HG03342 (cell line): ENCODE results near the gene DCXR.

Experiments
- ATAC-seq: cut with Tn5 transposase; IDR thresholded peaks from one replicate; pipeline ENCODE4 v1.9.1; 2021; ENCODE audit warnings: mild to moderate bottlenecking, moderate library complexity; ENCODE audit not compliant: unreplicated experiment

DCXR gene

DNA sequence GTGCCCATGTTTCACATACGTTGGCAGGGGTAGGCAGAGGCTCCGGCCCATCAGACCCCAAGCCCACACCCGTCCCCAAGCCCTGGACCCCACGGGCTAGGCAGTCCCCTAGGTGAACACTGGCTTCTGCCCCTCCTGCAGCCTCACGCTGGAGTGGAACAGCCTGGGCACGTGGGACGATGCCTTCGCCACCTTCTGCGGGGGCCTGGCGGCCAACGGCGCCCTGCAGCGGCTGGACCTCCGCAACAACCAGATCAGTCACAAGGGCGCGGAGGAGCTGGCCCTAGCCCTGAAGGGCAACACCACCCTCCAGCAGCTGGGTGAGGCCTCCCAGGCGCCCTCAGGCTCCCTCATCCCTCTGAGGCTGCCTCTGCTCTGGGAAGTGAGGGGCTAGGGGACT lies 12.6 kb downstream of the DCXR start:
- ATAC-seq: no peak

DNA sequence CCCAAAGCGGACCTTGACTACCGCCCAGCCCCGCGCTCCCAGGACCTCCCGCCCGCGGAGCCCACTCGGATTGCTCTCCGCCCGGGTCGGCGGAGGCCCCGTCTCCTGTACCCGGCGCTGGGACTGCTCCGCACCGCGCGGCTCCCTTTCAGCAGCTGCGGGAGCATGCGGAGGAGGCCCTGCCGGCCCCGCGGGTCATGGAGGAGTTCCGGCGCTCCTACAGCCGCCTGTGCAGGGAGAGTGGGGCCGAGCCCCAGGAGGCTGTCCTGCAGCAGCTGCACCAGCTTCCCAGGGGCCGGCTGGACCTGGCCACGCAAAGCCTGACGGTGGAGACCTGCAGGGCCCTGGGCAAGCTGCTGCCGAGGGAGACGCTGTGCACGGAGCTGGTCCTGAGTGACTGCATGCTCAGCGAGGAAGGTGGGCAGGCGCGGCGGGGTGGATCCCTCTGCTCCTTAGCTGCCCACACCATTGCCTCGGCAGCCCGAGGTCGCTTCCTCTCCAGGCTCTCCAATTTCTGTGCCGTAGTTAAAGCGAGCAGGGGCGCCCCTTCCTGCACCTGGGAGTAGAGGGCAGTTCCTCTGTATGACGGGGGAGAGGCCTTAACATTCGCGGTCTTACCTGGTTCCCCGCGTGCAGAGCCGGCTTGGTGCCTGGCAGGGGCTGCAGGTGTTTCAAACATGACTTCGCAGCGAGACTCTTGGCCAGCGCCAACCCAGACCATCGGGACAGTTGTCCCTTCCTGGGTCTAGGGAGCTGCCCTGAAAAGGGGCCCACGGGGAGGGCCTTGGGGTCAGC lies 13.9 kb downstream of the DCXR start:
- no peak for ATAC-seq

- ATAC-seq: peak; percentile 77
These were observed 14.5 kb downstream of the DCXR start, which contains the start of gene LRRC45 for GRCh38 chr17:82022981-82023446. Gene LRRC45 (plus strand): TSS chr17:82023305. CDS start chr17:82023644, 339 bp downstream.

GRCh38 chr17:82022310-82022980 lies 15.1 kb downstream of the DCXR start, which contains the start of gene CENPX:
Gene CENPX (minus strand): TSS chr17:82022878. CDS start chr17:82022861, 17 bp downstream.
- ATAC-seq: no peak

GRCh38 chr17:82021900-82022309 lies 15.6 kb downstream of the DCXR start:
- no peak for ATAC-seq

GRCh38 chr17:82021107-82021899 lies 16.2 kb downstream of the DCXR start:
- no peak for ATAC-seq

DNA sequence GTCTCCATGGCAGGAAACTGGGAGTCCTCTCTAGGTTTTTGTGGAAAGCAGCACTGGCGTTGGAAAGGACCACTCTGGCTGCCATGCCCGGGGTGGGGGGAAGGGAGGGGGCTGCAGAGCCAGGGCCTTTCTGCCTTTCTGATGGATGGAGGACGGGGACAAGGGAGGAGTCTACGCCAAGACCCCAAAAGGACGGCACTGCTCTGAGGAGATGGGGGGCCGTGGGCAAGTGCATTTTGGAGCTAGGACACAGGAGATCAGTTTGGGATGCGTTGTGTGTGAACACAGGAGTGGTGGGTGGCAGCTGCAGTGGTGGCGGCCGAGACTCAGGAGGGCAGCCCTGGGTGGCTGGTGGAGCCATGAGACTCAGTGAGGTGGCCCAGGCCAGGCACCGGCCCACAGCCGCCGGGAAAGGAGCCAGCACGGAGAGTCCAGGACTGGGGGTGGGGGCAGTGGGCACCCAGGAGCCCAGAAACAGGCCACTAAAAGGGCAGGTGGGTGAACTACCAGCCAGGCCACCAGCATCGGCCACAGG lies 16.9 kb downstream of the DCXR start:
- ATAC-seq: no peak

DNA sequence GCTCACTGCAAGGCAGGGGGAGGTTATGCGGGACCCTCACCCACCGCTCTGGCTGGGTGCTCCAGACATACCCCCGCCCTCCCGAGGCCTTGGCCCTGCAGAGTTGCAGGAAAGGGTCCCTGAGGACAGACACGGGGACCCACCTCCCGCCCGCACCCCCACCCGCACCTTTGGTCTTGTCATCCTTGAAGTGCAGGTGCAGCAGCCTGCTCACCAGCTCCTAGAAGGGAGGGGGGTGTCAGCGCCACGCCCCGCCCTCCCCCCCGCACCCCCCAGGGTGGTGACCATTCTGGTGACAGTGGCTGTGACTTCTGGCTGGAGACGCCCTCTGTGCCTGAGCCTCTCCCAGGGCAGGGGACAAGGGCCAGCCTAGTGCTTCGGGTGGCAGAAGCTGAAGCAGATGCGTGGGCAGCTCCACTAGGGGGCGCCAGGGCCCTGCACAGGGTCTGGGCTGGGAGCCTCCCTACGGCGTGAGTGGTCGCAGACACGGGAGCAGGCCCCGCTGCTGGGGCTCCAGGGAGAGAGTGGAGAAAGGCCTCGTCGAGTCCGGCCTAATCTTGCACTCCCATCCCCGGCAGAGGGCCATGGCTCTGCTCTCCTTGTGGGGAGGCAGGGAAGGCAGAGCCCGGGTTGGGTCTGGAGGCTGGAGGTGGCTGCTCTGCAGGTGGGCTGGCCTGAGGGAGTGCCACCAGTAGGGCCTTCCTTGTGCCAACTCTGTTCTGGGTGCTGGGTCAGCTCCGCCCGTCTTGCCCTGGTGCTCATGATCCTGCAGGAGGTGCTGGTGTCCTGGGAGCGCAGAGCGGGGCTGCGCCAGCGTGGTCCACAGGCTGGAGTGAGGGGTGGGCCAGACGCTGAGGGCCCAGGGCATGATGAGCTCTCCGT lies 17.6 kb downstream of the DCXR start:
- ATAC-seq: no peak

GRCh38 chr17:82018989-82019689 lies 18.4 kb downstream of the DCXR start:
- ATAC-seq: no peak

GRCh38 chr17:82018152-82018988 lies 19.1 kb downstream of the DCXR start:
- no peak for ATAC-seq

GRCh38 chr17:82017612-82018151 lies 19.8 kb downstream of the DCXR start:
- no peak for ATAC-seq

- no peak for ATAC-seq
These were observed 20.5 kb downstream of the DCXR start for GRCh38 chr17:82016875-82017459.

DNA sequence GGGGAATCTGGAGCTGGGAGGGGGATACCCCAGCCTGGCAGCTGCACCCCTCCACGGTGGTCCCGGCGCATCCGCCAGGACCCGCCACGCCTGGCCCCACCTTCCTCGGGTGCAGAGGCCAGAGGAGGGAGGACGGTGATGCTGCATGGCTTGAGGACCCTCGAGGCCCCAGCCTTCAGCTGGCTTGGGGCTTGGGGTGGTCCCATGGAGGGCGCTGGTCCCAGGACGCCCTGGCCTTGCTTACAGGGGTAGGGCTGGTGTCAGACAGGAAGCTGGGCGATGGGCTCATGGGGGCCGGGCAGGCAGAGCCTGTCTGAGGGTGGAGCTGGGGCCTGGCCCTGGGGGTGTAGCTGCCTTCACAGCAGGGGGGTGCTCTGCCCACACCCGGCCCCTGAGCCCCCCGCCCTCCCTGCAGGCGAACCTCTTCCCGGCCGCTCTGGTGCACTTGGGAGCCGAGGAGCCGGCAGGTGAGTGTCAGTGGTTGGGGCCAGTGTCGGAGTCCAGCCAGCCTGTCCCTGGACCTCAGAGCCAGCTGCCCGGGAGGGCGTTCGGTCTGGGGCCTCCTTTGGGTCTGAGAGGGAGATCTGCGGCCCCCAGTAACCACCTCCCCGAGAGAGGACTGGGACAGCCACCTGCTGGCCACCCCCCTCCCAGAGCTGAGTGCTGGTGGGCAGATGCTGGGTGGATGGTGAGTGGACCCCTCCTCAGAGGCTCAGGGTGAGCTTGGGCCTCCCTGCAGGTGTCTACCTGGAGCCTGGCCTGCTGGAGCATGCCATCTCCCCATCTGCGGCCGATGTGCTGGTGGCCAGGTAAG lies 21.2 kb downstream of the DCXR start:
- no peak for ATAC-seq

DNA sequence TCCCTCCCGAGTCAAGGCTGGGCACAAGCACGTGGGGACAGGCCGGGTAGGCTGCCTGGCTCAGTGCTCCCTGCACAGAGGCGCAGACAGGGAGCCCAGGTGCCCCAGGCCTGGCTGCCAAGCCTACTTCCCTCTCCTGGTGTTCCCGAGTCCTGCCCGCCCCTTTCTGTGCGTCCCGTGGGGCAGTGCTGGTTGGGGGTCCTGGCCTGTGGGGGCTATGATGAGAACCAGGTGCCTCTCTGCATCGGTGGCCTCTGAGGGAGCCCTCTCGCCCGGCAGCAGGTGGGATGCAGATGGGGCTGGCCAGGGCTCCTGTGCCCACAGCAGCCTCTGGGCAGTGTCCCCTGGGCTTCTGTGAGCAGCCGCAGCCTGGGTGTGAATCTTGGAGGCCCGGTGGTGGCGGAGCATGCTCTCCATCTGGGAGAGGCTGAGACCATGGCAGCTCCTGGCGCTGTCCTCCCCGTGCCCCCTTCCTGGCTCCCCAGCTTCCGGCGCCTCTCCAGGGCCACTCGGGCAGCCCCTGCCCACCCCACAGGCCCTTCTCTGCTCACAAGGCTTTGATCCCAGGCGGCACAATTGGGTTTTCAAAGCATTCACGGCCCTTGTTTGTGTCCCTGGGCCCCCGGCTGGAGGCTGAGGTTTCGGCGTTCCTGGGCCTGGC lies 22.1 kb downstream of the DCXR start:
- ATAC-seq: no peak

DNA sequence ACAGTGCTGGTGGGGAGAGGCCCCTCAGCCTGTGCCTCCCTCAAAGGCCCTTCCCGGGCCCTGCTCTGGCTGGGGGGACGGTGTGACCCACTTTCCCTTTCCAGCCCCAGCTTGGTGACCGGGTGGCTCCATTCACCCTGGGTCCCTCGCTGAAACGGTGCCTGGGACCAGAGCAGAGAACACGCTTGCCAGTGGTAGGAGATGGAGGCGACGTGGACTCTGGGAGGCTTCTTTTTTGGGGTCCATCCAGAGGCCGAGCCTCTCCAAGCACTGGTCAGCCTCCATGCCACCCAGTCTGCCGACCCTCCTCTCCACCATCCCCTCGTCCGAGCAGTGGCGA lies 22.6 kb downstream of the DCXR start:
- ATAC-seq: no peak

DNA sequence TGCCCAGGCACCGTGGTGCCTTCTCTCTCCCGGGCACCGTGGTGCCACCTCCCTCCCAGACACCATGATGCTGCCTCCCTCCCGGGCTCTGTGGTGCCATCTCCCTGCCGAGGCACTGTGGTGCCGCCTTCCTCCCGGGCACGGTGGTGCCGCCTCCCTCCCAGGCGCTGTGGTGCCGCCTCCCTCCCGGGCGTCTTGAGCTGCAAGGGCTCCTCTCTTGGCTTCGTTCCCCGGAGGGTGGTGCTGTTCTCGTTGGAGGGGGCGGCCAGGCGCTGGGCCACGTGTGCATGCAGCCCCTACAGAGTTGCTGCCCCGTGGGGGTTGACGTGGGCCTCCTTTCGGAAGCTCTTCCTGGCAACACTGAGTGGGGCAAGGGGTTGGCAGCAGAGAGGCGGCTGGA lies 23.1 kb downstream of the DCXR start:
- no peak for ATAC-seq
